ENCODE results near the gene ATRX. TPM values are rescaled to one million over a fixed set of nuclear protein-coding genes. Genes with fewer than 3 reads are reported as not detected.
"Not testable (repeated sequence)": the region's sequence is repeated elsewhere in the genome, so short reads cannot be mapped to it uniquely, and the experiment has no call there.

The ATRX gene
- total RNA-seq, 1 experiment from 2014 or later = 61.3 TPM

GRCh38 chrX:77621453-77621852 lies 164.6 kb downstream of the ATRX start:
- H3K9ac ChIP-seq (ENCODE audit: low read length); CTCF ChIA-PET; H3K9me3 ChIP-seq (ENCODE audit: control insufficient read depth in 1 of 2, insufficient read depth in 1 of 2, low read depth in 1 of 2, low read length in 2 of 2); BruUV-seq (replicated peaks); ATAC-seq; H3K27me3 ChIP-seq (ENCODE audit: insufficient read depth, low read length); DNase-seq (ENCODE audit: low read depth, low spot score); RAD21 ChIA-PET (ENCODE audit: low non-redundant PET in 1 of 2, low total read pairs in 2 of 2, uncharacterized antibody in 2 of 2, unreplicated experiment in 2 of 2); H3K4me1 ChIP-seq (ENCODE audit: control insufficient read depth in 1 of 2, insufficient read depth in 2 of 2, low read length in 2 of 2); H3K79me2 ChIP-seq (ENCODE audit: insufficient read depth, low read length); H3K9me2 ChIP-seq (ENCODE audit: insufficient read depth); H3K36me3 ChIP-seq (ENCODE audit: control insufficient read depth in 1 of 2, insufficient read depth in 2 of 2, low read length in 2 of 2); H3K4me2 ChIP-seq (ENCODE audit: low read length); H4K20me1 ChIP-seq (ENCODE audit: insufficient read depth); H3K27ac ChIP-seq (ENCODE audit: low read depth, low read length); H3K4me3 ChIP-seq (replicated peaks in 1 of 2; ENCODE audit: low read depth in 1 of 2, low read length in 2 of 2); H2AFZ ChIP-seq (ENCODE audit: low read depth, low read length, poor library complexity, severe bottlenecking); POLR2A ChIA-PET: not testable (repeated sequence)
- intact Hi-C loops (cut with micrococcal nuclease) = loop anchor here (10.0 kb wide), 2 partner anchors 1067 to 1337 kb away; no protein-coding TSS in a partner anchor

- H3K9me2 ChIP-seq (ENCODE audit: insufficient read depth) = no peaks in the 10 kb centered on the region
- POLR2A ChIA-PET = no interaction called here
- no peaks in the 10 kb centered on the region; the same call in 1 of the 2 replicates for H4K20me1 ChIP-seq (ENCODE audit: insufficient read depth)
- no TSS peak for BruUV-seq (replicated peaks)
- ATAC-seq (no peak), DNase-seq (ENCODE audit: low read depth, low spot score) (no peak)
- H3K27ac ChIP-seq (ENCODE audit: low read depth, low read length) = no peak overlapping the region
- RAD21 ChIA-PET (ENCODE audit: low non-redundant PET in 1 of 2, low total read pairs in 2 of 2, uncharacterized antibody in 2 of 2, unreplicated experiment in 2 of 2) = no interaction called here
- H3K4me1 ChIP-seq (ENCODE audit: control insufficient read depth in 1 of 2, insufficient read depth in 2 of 2, low read length in 2 of 2) = no peaks in the 10 kb centered on the region
- H3K4me2 ChIP-seq (ENCODE audit: low read length) = no peak overlapping the region
- intact Hi-C loops (cut with micrococcal nuclease) = no loop called here
- no peaks in the 10 kb centered on the region; a peak in 1 of 4 replicates for H3K36me3 ChIP-seq (ENCODE audit: control insufficient read depth in 1 of 2, insufficient read depth in 2 of 2, low read length in 2 of 2)
- no peaks in the 10 kb centered on the region for H3K9me3 ChIP-seq (ENCODE audit: control insufficient read depth in 1 of 2, insufficient read depth in 1 of 2, low read depth in 1 of 2, low read length in 2 of 2)
- CTCF ChIA-PET = no interaction called here
- TF ChIP-seq TCF7L2 (IDR thresholded peaks at IDR 0.05; ENCODE audit: borderline replicate concordance, extremely low read depth, insufficient read depth, insufficient read length) (no peak), EZH2 (IDR thresholded peaks at IDR 0.05) (no peak), MAX (IDR thresholded peaks at IDR 0.05) (no peak)
- H3K4me3 ChIP-seq (replicated peaks in 1 of 2; ENCODE audit: low read depth in 1 of 2, low read length in 2 of 2) = no peak overlapping the region
- H3K79me2 ChIP-seq (ENCODE audit: insufficient read depth, low read length) = no peaks in the 10 kb centered on the region
- no peaks in the 10 kb centered on the region for H3K27me3 ChIP-seq (ENCODE audit: insufficient read depth, low read length)
- no peak overlapping the region for H2AFZ ChIP-seq (ENCODE audit: low read depth, low read length, poor library complexity, severe bottlenecking)
- H3K9ac ChIP-seq (ENCODE audit: low read length) = no peak overlapping the region
Measured at GRCh38 chrX:77617206-77617605, 168.8 kb downstream of the ATRX start.
